Loucy (cell line): ENCODE measurements around the gene FRMD4A.

Source experiments
- EZH2phosphoT487 ChIP-seq: fragments of 200-600 bp; IDR thresholded peaks from 2 replicates; pipeline ENCODE4 v1.6.1; 2018; ENCODE audit warnings: antibody characterized with exemption, mild to moderate bottlenecking, moderate library complexity, borderline replicate concordance
- TF ChIP-seq, protein P1 (sequence below): fragments of 200-600 bp; sonication (generic); conservative IDR thresholded peaks from 2 replicates; pipeline ENCODE4 v1.5.1; 2014; ENCODE audit warnings: mild to moderate bottlenecking, antibody characterized with exemption, low read length

DNA sequence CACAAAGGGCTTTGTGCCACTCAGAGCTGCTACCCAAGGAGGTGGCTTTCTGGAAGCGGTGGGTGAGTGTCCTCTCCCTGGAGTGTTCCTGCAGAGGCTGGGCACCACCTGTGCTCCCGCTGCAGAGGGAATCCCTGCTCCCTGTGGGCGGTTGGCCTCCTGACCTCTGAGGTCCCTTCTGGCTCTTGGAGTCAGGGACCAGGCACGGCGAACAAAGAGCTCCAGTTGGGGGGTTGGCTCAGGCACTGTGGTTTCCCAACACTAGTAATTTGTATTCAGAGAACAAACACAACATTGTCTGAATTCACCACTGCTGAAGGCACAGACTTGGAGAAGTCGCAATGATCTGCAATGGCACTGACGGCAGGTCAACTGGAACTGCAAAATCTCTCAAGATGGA is 415.0 kb downstream of the FRMD4A start:
- TF ChIP-seq, protein P1, sequence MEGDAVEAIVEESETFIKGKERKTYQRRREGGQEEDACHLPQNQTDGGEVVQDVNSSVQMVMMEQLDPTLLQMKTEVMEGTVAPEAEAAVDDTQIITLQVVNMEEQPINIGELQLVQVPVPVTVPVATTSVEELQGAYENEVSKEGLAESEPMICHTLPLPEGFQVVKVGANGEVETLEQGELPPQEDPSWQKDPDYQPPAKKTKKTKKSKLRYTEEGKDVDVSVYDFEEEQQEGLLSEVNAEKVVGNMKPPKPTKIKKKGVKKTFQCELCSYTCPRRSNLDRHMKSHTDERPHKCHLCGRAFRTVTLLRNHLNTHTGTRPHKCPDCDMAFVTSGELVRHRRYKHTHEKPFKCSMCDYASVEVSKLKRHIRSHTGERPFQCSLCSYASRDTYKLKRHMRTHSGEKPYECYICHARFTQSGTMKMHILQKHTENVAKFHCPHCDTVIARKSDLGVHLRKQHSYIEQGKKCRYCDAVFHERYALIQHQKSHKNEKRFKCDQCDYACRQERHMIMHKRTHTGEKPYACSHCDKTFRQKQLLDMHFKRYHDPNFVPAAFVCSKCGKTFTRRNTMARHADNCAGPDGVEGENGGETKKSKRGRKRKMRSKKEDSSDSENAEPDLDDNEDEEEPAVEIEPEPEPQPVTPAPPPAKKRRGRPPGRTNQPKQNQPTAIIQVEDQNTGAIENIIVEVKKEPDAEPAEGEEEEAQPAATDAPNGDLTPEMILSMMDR = no peak
- TF ChIP-seq EZH2phosphoT487 = no peak
